Testis (tissue), 2 donors: Measurements from ENCODE around the gene PLBD2.

ENCODE experiments used
- POLR2A ChIP-seq: fragments of 450-650 bp; IDR thresholded peaks from one replicate; pipeline ENCODE4 v1.6.1; 2017; ENCODE audit warnings: antibody characterized with exemption, mild to moderate bottlenecking, moderate library complexity
- TF ChIP-seq, protein P1 (sequence below), 3 experiments: fragments of 450-650 bp in 2 of 3; fragments of 200-600 bp in 1 of 3; sonication (generic) in 1 of 3; IDR thresholded peaks; one replicate each; pipeline ENCODE4 v1.5.1; 2016 to 2019; ENCODE audit warnings: antibody characterized with exemption in 3 of 3, mild to moderate bottlenecking in 2 of 3, moderate library complexity in 1 of 3

- TF ChIP-seq, protein P1, sequence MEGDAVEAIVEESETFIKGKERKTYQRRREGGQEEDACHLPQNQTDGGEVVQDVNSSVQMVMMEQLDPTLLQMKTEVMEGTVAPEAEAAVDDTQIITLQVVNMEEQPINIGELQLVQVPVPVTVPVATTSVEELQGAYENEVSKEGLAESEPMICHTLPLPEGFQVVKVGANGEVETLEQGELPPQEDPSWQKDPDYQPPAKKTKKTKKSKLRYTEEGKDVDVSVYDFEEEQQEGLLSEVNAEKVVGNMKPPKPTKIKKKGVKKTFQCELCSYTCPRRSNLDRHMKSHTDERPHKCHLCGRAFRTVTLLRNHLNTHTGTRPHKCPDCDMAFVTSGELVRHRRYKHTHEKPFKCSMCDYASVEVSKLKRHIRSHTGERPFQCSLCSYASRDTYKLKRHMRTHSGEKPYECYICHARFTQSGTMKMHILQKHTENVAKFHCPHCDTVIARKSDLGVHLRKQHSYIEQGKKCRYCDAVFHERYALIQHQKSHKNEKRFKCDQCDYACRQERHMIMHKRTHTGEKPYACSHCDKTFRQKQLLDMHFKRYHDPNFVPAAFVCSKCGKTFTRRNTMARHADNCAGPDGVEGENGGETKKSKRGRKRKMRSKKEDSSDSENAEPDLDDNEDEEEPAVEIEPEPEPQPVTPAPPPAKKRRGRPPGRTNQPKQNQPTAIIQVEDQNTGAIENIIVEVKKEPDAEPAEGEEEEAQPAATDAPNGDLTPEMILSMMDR (IDR thresholded peaks at IDR 0.05), result no peak
- no peak for TF ChIP-seq POLR2A
Measured at GRCh38 chr12:113438523-113439300, 80.3 kb downstream of the PLBD2 start.
